GM12878 (cell line): ENCODE measurements around the gene PLEKHM2. TPM values are rescaled to one million over a fixed set of nuclear protein-coding genes. Genes with fewer than 3 reads are reported as not detected.

Experiments used
- ATAC-seq: fragments of 200-7000 bp; cut with Tn5 transposase; 3 replicates; pipeline ENCODE4 v1.9.1; 2020; ENCODE audit warnings: mild to moderate bottlenecking, moderate library complexity
- BruUV-seq: library from RNA; stranded (reverse); fragments of 400-500 nt; replicated peaks from 2 replicates; lab custom pipeline; 2021; lab: Mats Ljungman, UMichigan
- CTCF ChIA-PET: fragments of 300-600 bp; sonication (Branson Sonifier 250); formaldehyde crosslinking; extraction: SDS; loops from one replicate; lab custom pipeline; 2021; ENCODE audit warnings: inconsistent platforms; lab: Yijun Ruan, JAX
- POLR2A ChIA-PET: fragments of 350-600 bp; formaldehyde crosslinking; extraction: SDS; loops from one replicate; lab custom pipeline; 2021; ENCODE audit warnings: inconsistent platforms; lab: Charles Lee
- RAD21 ChIA-PET: fragments of 300-600 bp; sonication (Branson Sonifier 250); formaldehyde crosslinking; loops from one replicate; lab custom pipeline; 2023; ENCODE audit warnings: antibody characterized with exemption; ENCODE audit not compliant: unreplicated experiment; lab: Charles Lee
- SMC1A ChIA-PET: fragments of 300-600 bp; sonication (Branson Sonifier 250); formaldehyde crosslinking; loops from one replicate; lab custom pipeline; 2023; ENCODE audit not compliant: unreplicated experiment, uncharacterized antibody; lab: Charles Lee
- DNase-seq: peaks from one replicate; pipeline ENCODE4 v3.0.0-alpha.2; 2011; ENCODE audit warnings: low read depth, low spot score
- FAIRE-seq: peaks from 3 replicates; lab custom pipeline; 2011; peaks lifted over from hg19 to GRCh38; lab: Jason Lieb, UNC
- H2AFZ ChIP-seq: 2 replicates; pipeline ENCODE4 v1.6.0; 2011; ENCODE audit warnings: low read depth, low read length, control low read depth; ENCODE audit not compliant: control insufficient read depth
- H3K27ac ChIP-seq: 2 replicates; pipeline ENCODE4 v1.5.1; 2011; ENCODE audit warnings: control low read depth; ENCODE audit not compliant: control insufficient read depth, insufficient read depth
- H3K27me3 ChIP-seq, 2 experiments: replicated peaks in 1 of 2; 2 replicates each; pipeline versions ENCODE4 v1.6.0 to v1.6.1; 2011; ENCODE audit warnings: low read length in 1 of 2; ENCODE audit not compliant: control insufficient read depth in 2 of 2, insufficient read depth in 2 of 2
- H3K36me3 ChIP-seq, 2 experiments: 2 replicates each; pipeline ENCODE4 v1.5.1; 2011; ENCODE audit warnings: low read length in 1 of 2; ENCODE audit not compliant: control insufficient read depth in 2 of 2, insufficient read depth in 2 of 2
- H3K4me1 ChIP-seq: 2 replicates; pipeline ENCODE4 v1.6.1; 2011; ENCODE audit warnings: mild to moderate bottlenecking, low read length, moderate library complexity, mixed read lengths; ENCODE audit not compliant: control insufficient read depth, insufficient read depth
- H3K4me2 ChIP-seq: 2 replicates; pipeline ENCODE4 v1.6.0; 2011; ENCODE audit warnings: control low read depth; ENCODE audit not compliant: control insufficient read depth, insufficient read depth
- H3K4me3 ChIP-seq: fragments of 200-600 bp; sonication (generic); 2 replicates; pipeline ENCODE4 v1.5.1; 2016
- H3K79me2 ChIP-seq: 2 replicates; pipeline ENCODE4 v1.6.0; 2011; ENCODE audit warnings: low read length; ENCODE audit not compliant: control insufficient read depth, insufficient read depth
- H3K9ac ChIP-seq: 2 replicates; pipeline ENCODE4 v1.8.0; 2011; ENCODE audit warnings: low read length, control low read depth, mixed read lengths; ENCODE audit not compliant: control insufficient read depth, insufficient read depth
- H3K9me3 ChIP-seq: replicated peaks from 3 replicates; pipeline ENCODE4 v1.5.1; 2011; ENCODE audit warnings: mild to moderate bottlenecking, low read length; ENCODE audit not compliant: control insufficient read depth, insufficient read depth
- H4K20me1 ChIP-seq: 2 replicates; pipeline ENCODE4 v1.6.0; 2011; ENCODE audit not compliant: control insufficient read depth, insufficient read depth
- CEBPB ChIP-seq, 2 experiments: fragments of 150-350 bp in 1 of 2; IDR thresholded peaks; 2 replicates each; pipeline ENCODE4 v1.6.1; 2012 to 2014; ENCODE audit warnings: low read depth in 2 of 2, low read length in 2 of 2, borderline replicate concordance in 1 of 2, inconsistent platforms in 1 of 2
- EGR1 ChIP-seq, 2 experiments: IDR thresholded peaks; 1 replicate in 1 of 2; 2 replicates in 1 of 2; pipeline ENCODE4 v1.6.1; 2011 to 2012; ENCODE audit warnings: low read depth in 2 of 2, low read length in 2 of 2, borderline replicate concordance in 1 of 2, mild to moderate bottlenecking in 1 of 2, moderate library complexity in 1 of 2
- POLR2A ChIP-seq: IDR thresholded peaks from 2 replicates; pipeline ENCODE4 v1.6.1; 2011; ENCODE audit warnings: low read depth, mild to moderate bottlenecking, low read length
- SMC3 ChIP-seq: IDR thresholded peaks from 2 replicates; pipeline ENCODE4 v1.6.1; 2011; ENCODE audit warnings: low read length, improper control_type of control experiment, borderline replicate concordance
- WGBS: methylation state at CpG from one replicate; pipeline ENCODE4 v1.1.6; 2016; ENCODE audit warnings: low lambda C conversion rate; ENCODE audit not compliant: insufficient replicate concordance, insufficient coverage; ENCODE audit errors: missing lambda C conversion rate; 5-methylcytosine and 5-hydroxymethylcytosine counted together
- in situ Hi-C: fragments of 300-500 bp; cut with MboI; formaldehyde crosslinking; loops from 9 replicates; pipeline ENCODE4 v1.14.3; 2018; ENCODE audit warnings: mixed read lengths
- intact Hi-C: fragments of 100-400 bp; cut with micrococcal nuclease; formaldehyde crosslinking; loops from one replicate; pipeline ENCODE4 v1.14.2; 2022; ENCODE audit not compliant: unreplicated experiment
- polyA plus RNA-seq, 11 experiments: library from polyadenylated mRNA; depleted of rRNA in 4 of 11; unstranded in 6 of 11; stranded (reverse) in 5 of 11; fragments of >200 nt; fragmentation: Nextera tagmentation in 4 of 11; fragmentation: Illumina TruSeq in 1 of 11; extraction: Ambion mirVana in 4 of 11; extraction: Trizol in 1 of 11; gene quantifications; 1 replicate in 1 of 11; 2 replicates in 10 of 11; pipeline versions ENCODE4 v1.2.1 to v1.2.3, GENCODE V29; 2011 to 2016; ENCODE audit warnings: inconsistent platforms in 2 of 11, missing spikeins in 2 of 11, low read depth in 1 of 11
- total RNA-seq, 4 experiments: library from RNA; depleted of rRNA in 3 of 4; stranded (reverse); fragments of >200 nt in 3 of 4; fragmentation: Illumina TruSeq in 1 of 4; extraction: Trizol in 1 of 4; gene quantifications; 2 replicates each; pipeline versions ENCODE4 v1.2.1 to v1.2.3, GENCODE V29; 2013 to 2021

The PLEKHM2 gene
- total and polyA plus RNA-seq, 10 of the 15 experiments (the other 5 are each of a cell fraction or from before 2014, with no cell fraction given) = 0.37 to 55.2 (median 19.3) TPM

DNA sequence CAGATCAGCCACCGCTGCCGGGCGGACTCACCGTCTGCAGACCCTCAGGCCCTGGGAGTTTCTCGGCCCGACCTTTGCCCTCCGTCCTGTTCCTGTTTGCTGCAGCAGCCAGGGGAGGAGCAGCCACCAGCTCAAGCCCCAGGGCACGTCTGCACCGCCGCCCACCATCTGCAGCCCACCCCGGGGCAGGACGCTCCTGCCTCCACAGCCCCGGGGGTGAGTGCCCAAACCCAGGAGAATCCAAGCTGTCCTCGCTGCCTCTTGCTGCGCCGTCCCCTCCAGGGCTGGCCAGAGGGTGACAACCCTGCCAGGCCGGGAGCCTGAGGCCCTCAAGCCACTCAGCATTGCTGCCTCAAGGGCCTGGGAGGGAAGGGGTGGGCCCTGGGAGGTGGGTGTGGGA, 50.8 kb downstream of the PLEKHM2 start:
- POLR2A ChIA-PET = no interaction called here
- in situ Hi-C loops = no loop called here
- no peak for TF ChIP-seq CEBPB (IDR thresholded peaks at IDR 0.05; ENCODE audit: borderline replicate concordance in 1 of 2, low read depth in 2 of 2, low read length in 2 of 2)
- no peak for TF ChIP-seq EGR1 (IDR thresholded peaks at IDR 0.05; ENCODE audit: borderline replicate concordance in 1 of 2, low read depth in 2 of 2, low read length in 2 of 2)
- TF ChIP-seq, all 136 proteins: peak for 0
- ChIA-PET SMC1A (no interaction called here), RAD21 (no interaction called here), CTCF (no interaction called here)
- Histone ChIP-seq H3K9ac (no peak overlapping the region), H3K4me2 (no peak overlapping the region), H3K36me3 (peaks cover 4 to 14% of the 10 kb centered on the region in 2 experiments), H3K79me2 (no peaks in the 10 kb centered on the region), H3K4me1 (no peaks in the 10 kb centered on the region), H3K4me3 (no peak overlapping the region), H3K27ac (no peak overlapping the region), H3K9me3 (no peaks in the 10 kb centered on the region), H2AFZ (no peak overlapping the region), H4K20me1 (no peaks in the 10 kb centered on the region), H3K27me3 (no peaks in the 10 kb centered on the region)
- DNase-seq (no peak), ATAC-seq (no peak), FAIRE-seq (no peak)
- BruUV-seq = no TSS peak
- intact Hi-C loops = loop anchor here (5.0 kb wide), 1 partner anchor 303 kb away; no protein-coding TSS in a partner anchor
- 92% methylated on average over 17 of the region's 17 CpGs for WGBS

DNA sequence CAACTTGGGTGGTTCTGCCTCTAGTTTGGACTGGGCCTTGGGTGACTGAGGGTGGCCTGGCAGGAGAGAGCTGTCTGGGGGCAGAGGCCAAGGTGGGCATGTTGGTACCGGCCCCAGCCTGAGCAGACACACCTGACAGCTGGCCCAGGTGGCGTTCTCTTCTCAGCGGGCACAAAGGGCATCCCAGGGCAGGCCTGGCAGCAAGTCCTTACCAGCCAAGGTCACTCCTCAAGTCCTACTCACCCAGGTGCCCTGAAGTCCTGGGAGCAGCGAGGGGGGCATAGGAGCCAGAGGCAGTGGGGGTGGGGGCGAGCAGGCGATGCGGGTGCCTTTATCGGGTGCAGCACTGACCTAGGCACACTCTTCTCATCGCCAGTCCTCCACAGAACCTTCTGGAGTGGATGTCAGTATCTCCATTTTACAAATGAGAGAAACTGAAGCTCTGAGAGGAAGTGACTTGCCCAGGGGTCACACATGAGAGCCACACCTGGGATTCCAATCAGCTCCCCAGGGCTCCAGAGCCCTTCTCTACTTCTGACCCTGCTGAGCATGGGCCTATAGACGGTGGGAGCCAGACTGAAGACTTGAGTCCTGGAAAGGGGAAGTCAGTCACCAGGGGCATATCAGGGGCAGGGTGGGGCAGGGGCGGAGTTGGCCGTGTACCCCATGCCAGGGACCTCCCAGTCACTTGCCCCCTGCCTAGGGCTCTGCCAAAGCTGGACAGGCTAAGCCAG, 51.4 kb downstream of the PLEKHM2 start:
- H3K27me3 ChIP-seq = no peaks in the 10 kb centered on the region
- SMC1A ChIA-PET = no interaction called here
- H3K27ac ChIP-seq = no peak overlapping the region
- FAIRE-seq (no peak), ATAC-seq (peak; percentile 9; the same call in 2 of the 3 replicates), DNase-seq (no peak)
- no peak overlapping the region for H3K4me3 ChIP-seq
- POLR2A ChIA-PET = no interaction called here
- no peak overlapping the region for H2AFZ ChIP-seq
- H3K4me1 ChIP-seq = no peaks in the 10 kb centered on the region
- peaks cover 2 to 13% of the 10 kb centered on the region in 2 experiments for H3K36me3 ChIP-seq
- H3K9ac ChIP-seq = no peak overlapping the region
- no TSS peak for BruUV-seq
- CTCF ChIA-PET = no interaction called here
- H3K79me2 ChIP-seq = no peaks in the 10 kb centered on the region
- no peaks in the 10 kb centered on the region for H3K9me3 ChIP-seq
- 70% methylated on average over 11 of the region's 12 CpGs for WGBS
- in situ Hi-C loops = no loop called here
- RAD21 ChIA-PET = no interaction called here
- H4K20me1 ChIP-seq = no peaks in the 10 kb centered on the region
- intact Hi-C loops = no loop called here
- TF ChIP-seq SMC3 = no peak
- TF ChIP-seq POLR2A = peak; percentile 55
- TF ChIP-seq, all 136 proteins: peak for 1
- H3K4me2 ChIP-seq = no peak overlapping the region
